ENCODE measurements around the gene MACROD2. TPM values are rescaled to one million over a fixed set of nuclear protein-coding genes. Genes with fewer than 3 reads are reported as not detected.
"Not testable (repeated sequence)": the region's sequence is repeated elsewhere in the genome, so short reads cannot be mapped to it uniquely, and the experiment has no call there.

MACROD2 gene
- total RNA-seq, 1 donor from 2014 or later = 3.8 TPM

DNA sequence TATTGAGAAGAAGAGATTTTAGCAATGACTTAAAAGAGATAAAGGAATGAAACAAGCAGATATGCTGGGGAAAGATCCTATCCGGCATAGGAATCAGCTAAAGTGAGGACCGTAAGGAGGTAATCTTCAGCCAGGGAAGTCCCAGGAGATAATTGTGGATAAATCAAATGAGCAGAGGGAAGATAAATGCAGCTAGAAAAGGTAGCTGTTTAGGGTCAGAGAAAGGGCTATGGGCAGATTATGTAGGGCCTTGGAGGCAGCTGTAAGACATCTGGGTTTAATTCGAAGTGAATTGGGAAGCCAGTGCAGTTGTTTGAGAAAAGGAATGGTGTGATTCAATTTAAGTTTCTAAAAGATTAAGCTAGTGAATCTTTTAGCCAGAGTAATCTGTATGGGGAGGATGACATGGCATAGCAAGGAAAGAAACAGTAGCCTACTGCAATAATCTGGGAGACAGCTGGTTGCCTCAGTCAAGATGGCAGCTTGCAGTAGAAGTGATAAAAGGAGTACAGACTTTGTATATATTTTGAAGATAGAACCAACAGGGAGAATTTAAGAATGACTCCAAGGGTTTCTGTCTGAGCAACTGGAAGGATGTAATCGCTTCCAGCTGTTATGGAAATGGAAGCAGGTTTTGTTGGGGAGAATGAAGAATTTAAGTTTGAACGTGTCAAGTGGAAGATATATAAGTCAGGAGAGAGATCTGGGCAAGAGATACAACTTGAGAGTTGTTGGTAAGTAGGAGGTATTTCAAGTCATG lies 894.4 kb downstream of the MACROD2 start:
- DNase-seq (ENCODE audit: low spot score) = no peak

GRCh38 chr20:14890713-14891112 lies 895.4 kb downstream of the MACROD2 start:
- DNase-seq (ENCODE audit: low spot score) = no peak

DNA sequence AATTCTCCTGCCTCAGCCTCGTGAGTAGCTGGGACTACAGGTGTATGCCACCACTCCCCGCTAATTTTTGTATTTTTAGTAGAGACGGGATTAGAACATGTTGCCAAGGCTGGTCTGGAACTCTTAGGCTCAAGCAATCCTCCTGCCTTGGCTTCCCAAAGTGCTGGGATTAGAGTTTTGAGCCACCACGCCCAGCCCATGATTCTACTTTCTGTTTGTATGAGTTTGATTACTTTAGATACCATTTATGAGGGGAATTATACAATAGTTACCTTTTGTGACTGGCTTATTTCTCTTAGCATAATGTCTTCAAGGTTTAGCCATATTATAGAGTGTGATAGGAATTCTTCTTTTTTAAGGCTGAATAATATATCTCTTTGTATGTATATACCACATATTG lies 897.5 kb downstream of the MACROD2 start:
- DNase-seq (ENCODE audit: low spot score) = no peak

DNA sequence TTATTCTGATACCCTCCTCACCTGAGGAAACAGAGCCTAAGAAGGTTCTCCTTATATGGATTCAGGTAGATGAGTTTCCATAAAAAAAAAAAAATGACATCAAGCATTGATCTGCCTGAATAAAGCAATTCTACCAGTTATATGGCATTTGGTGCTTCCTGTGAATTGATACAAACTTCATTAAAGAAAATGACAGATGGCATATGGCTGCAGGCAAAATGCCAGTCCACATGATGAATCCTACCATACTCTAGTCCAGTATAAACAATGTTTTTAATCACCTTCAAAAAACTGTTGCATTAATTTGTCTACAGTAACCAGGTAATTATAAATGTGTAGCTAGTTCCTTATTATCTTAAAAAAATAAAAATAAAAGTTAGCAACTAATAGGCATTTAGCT lies 901.3 kb downstream of the MACROD2 start:
- DNase-seq (ENCODE audit: low spot score) = no peak

DNA sequence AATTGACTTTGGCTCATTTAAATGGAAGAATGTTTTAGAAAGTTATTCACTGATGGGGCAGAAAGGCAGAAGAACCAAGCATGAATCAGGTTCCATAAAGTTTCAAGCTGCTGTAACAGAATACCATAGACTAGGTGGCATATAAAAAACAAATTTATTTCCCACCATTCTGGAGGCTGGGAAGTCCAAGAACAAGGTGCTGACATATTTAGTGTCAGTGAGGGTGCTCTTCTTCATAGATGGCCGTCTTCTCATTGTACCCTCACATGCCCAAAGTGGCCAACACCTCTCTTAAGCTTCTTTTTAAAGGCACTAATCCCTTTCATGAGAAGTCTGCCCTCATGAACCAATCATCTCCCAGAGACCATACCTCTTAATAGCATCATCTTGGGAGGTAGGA lies 902.3 kb downstream of the MACROD2 start:
- DNase-seq (ENCODE audit: low spot score) = no peak

GRCh38 chr20:14902432-14903089 lies 907.2 kb downstream of the MACROD2 start:
- no peak for DNase-seq (ENCODE audit: low spot score)

DNA sequence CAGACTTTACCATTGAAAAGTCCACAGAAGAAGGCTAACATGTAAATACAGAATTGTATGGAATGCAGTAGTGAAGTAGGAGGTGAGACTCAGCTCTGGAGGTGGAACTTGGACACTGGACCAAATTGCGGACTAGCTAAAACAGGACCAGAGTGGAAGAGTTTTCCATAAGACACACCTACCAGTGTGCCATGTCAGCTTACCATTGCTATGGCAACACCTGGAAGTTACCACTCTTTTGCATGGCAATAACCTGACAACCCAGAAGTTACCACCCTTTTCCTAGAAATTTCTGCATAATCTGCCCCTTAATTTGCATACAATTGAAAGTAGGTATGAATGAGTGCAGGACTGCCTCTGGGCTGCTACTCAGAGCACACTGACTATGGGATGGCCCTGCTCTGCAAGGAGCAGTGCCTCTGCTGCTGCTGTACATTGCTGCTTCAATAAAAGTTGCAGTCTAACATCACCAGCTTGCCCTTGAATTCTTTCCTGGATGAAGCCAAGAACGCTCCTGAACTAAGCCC lies 911.7 kb downstream of the MACROD2 start:
- DNase-seq (ENCODE audit: low spot score) = no peak

- DNase-seq (ENCODE audit: low spot score) = no peak
Observed at GRCh38 chr20:14910126-14910525, 914.8 kb downstream of the MACROD2 start.

DNA sequence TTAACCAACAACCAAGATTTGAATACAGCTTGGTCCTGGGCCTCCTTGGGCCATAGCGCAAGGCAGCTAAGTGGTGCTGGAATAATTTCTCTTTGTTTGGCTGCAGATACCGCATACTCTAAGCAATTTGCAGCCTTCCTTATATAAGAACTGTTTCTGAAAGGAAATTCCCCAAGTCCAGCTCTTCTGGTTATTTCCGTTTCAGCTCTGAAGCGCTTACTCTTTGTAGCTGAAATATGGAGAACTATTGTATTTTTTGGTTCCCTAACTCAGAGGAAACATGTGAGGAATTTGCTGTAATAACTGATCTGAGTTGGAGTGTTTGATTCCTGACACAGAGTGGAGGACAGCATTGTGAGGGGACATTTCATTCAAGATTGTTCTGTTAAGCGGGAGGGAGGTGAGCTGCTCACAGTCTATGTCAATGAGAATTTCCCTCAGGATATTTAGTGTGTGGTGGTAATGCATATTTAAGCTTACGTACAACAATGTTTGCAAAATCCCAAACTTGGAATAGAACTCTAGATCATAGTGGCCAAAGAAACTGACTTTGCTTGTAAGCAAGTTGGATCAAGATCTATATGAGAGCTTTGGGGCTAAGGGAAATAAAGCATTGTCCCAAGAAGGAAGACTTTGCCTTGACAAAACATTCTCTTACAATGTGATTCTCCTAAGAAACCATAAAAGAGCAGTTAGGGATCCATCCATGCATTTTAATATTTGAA lies 918.7 kb downstream of the MACROD2 start:
- DNase-seq (ENCODE audit: low spot score) = no peak

- no peak for DNase-seq (ENCODE audit: low spot score)
Observed at GRCh38 chr20:14914633-14915032, 919.3 kb downstream of the MACROD2 start.

GRCh38 chr20:14915356-14915755 lies 920.0 kb downstream of the MACROD2 start:
- no peak for DNase-seq (ENCODE audit: low spot score)

GRCh38 chr20:14916360-14916920 lies 921.1 kb downstream of the MACROD2 start:
- DNase-seq (ENCODE audit: low spot score) = no peak

- no peak for DNase-seq (ENCODE audit: low spot score)
Observed at GRCh38 chr20:14918281-14918680, 923.0 kb downstream of the MACROD2 start.

DNA sequence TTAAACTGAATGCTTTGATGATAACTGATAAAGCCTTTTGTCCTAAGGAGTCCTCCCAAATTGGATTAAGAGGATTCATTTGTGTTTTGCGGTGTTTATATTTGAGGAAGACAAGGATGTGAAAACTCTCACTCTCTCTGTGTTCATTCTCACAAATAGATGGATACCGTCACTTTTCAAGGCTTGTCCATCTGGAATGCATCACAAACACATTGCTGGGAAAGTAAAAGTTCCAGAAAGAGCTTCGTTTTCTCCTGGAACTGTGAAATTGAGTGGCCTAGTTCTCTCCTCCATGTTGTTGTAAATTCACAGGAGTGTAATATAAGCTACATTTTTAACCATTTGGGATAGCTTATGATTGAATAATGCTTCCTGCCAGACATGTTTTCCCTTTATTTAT lies 923.7 kb downstream of the MACROD2 start:
- no peak for DNase-seq (ENCODE audit: low spot score)

- DNase-seq (ENCODE audit: low spot score) = no peak
Observed at GRCh38 chr20:14919501-14920081, 924.3 kb downstream of the MACROD2 start.

DNA sequence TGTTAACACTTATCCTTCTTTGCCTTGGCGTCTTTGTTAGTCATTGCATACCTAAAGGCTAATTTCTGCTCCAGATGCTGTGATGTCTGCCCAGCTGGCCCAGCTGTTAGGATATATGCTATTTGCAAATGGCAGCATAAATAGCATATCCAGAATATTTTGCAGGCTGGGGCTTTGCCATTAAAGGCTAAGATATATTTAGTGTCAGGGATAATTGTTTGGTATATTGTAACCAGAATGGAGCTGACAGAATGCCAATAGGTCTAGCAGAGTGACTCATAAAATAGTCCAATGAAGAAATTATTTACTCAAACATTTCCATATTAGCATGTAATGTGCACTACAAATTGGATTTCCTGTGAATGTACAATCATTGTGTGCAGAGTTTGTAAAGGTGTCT lies 926.2 kb downstream of the MACROD2 start:
- DNase-seq (ENCODE audit: low spot score) = no peak

- no peak for DNase-seq (ENCODE audit: low spot score)
Observed at GRCh38 chr20:14922503-14923267, 927.4 kb downstream of the MACROD2 start.

- no peak for DNase-seq (ENCODE audit: low spot score)
Observed at GRCh38 chr20:14924433-14924832, 929.1 kb downstream of the MACROD2 start.

- no peak for DNase-seq (ENCODE audit: low spot score)
Observed at GRCh38 chr20:14925300-14925699, 930.0 kb downstream of the MACROD2 start.

- DNase-seq (ENCODE audit: low spot score) = not testable (repeated sequence)
Observed at GRCh38 chr20:14926436-14926835, 931.1 kb downstream of the MACROD2 start.

DNA sequence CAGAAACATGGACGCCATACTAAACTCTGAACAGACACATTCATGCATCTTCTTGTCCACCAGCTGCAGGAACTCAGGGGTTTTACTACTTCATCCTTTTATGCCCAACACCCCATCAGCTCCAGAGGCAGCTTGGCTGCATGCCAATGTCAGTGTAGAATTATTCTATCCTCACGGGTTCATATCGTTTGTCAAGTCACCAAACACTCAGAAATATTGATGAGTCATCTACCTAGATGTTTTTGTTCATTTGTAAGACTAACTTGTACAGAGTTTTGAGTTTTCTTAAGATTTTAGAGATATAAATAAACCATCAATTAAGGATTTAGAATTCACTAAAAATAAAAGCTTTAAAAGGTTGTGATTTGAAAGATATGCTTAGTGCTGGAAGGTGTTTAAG lies 932.8 kb downstream of the MACROD2 start:
- DNase-seq (ENCODE audit: low spot score) = no peak

Data from mesenteric fat pad (tissue), 1 donor.